Neural cell (in vitro differentiated cells): Measurements from ENCODE around the gene PRAME. TPM values are rescaled to one million over a fixed set of nuclear protein-coding genes. Genes with fewer than 3 reads are reported as not detected.

Source experiments
- H2AFZ ChIP-seq: fragments of 200-600, 300-800 bp; sonication (generic), shearing (Covaris generic); 2 replicates; pipeline ENCODE4 v1.6.0; 2014; ENCODE audit warnings: low read depth, mild to moderate bottlenecking, antibody characterized with exemption, low read length, moderate library complexity
- H3F3A ChIP-seq: fragments of 200-600 bp; shearing (Covaris generic); 2 replicates; pipeline ENCODE4 v1.6.1; 2016; ENCODE audit warnings: mild to moderate bottlenecking, moderate library complexity, mixed read lengths, antibody characterized with exemption, low read length; ENCODE audit not compliant: insufficient read depth, poor library complexity, severe bottlenecking
- H3K27ac ChIP-seq: fragments of 200-600, 300-800 bp; sonication (generic), shearing (Covaris generic); 2 replicates; pipeline ENCODE4 v1.5.1; 2014; ENCODE audit warnings: mild to moderate bottlenecking, low read length, moderate library complexity
- H3K27me3 ChIP-seq: fragments of 300-800, 200-600 bp; sonication (generic), shearing (Covaris generic); 2 replicates; pipeline ENCODE4 v1.6.0; 2014; ENCODE audit warnings: mild to moderate bottlenecking, low read depth, low read length, moderate library complexity; ENCODE audit not compliant: insufficient read depth
- H3K36me3 ChIP-seq: fragments of 300-800, 200-600 bp; sonication (generic), shearing (Covaris generic); 2 replicates; pipeline ENCODE4 v1.5.1; 2014; ENCODE audit warnings: mild to moderate bottlenecking, antibody characterized with exemption, low read length, moderate library complexity; ENCODE audit not compliant: insufficient read depth
- H3K4me2 ChIP-seq: fragments of 300-800, 200-600 bp; sonication (generic), shearing (Covaris generic); 2 replicates; pipeline ENCODE4 v1.6.0; 2014; ENCODE audit warnings: mild to moderate bottlenecking, low read length
- H3K4me3 ChIP-seq: fragments of 300-800, 200-600 bp; sonication (generic), shearing (Covaris generic); 2 replicates; pipeline ENCODE4 v1.5.1; 2014; ENCODE audit warnings: mild to moderate bottlenecking, low read length, moderate library complexity
- H3K79me2 ChIP-seq: fragments of 200-600 bp; shearing (Covaris generic); replicated peaks from 2 replicates; pipeline ENCODE4 v1.6.0; 2014; ENCODE audit warnings: mild to moderate bottlenecking, low read length, moderate library complexity; ENCODE audit not compliant: insufficient read depth
- H3K9ac ChIP-seq: fragments of 300-800, 200-600 bp; sonication (generic), shearing (Covaris generic); 2 replicates; pipeline ENCODE4 v1.6.1; 2016; ENCODE audit warnings: mild to moderate bottlenecking, low read length, mixed read lengths
- H3K9me2 ChIP-seq: fragments of 200-600 bp; shearing (Covaris generic); 2 replicates; pipeline ENCODE4 v1.6.1; 2016; ENCODE audit warnings: mild to moderate bottlenecking, low read length, mixed read lengths; ENCODE audit not compliant: insufficient read depth
- H3K9me3 ChIP-seq: fragments of 200-600, 300-800 bp; sonication (generic), shearing (Covaris generic); 2 replicates; pipeline ENCODE4 v1.6.1; 2016; ENCODE audit warnings: mild to moderate bottlenecking, mixed run types, low read length, moderate library complexity, mixed read lengths
- H4K20me1 ChIP-seq: fragments of 200-600 bp; shearing (Covaris generic); 2 replicates; pipeline ENCODE4 v1.6.1; 2016; ENCODE audit warnings: mild to moderate bottlenecking, mixed run types; ENCODE audit not compliant: insufficient read depth
- EP300 ChIP-seq: fragments of 450-650 bp; conservative IDR thresholded peaks from 2 replicates; pipeline ENCODE4 v1.6.1; 2014; ENCODE audit warnings: antibody characterized with exemption, mild to moderate bottlenecking, moderate library complexity; ENCODE audit not compliant: poor library complexity, severe bottlenecking
- EZH2 ChIP-seq: fragments of 200-600, 300-800 bp; shearing (Covaris generic), sonication (generic); IDR thresholded peaks from 2 replicates; pipeline ENCODE4 v1.6.1; 2014; ENCODE audit warnings: antibody characterized with exemption, low read length, borderline replicate concordance, mild to moderate bottlenecking; ENCODE audit not compliant: insufficient read depth, poor library complexity, severe bottlenecking
- MXI1 ChIP-seq: fragments of 450-650 bp; conservative IDR thresholded peaks from 2 replicates; pipeline ENCODE4 v1.6.1; 2014; ENCODE audit warnings: antibody characterized with exemption, mild to moderate bottlenecking; ENCODE audit not compliant: poor library complexity, severe bottlenecking
- POLR2AphosphoS5 ChIP-seq: IDR thresholded peaks from 2 replicates; pipeline ENCODE4 v1.6.1; 2012
- RAD21 ChIP-seq: fragments of 450-650 bp; conservative IDR thresholded peaks from 2 replicates; pipeline ENCODE4 v1.6.1; 2014; ENCODE audit warnings: antibody characterized with exemption, mild to moderate bottlenecking, moderate library complexity
- SMC3 ChIP-seq: fragments of 450-650 bp; conservative IDR thresholded peaks from 2 replicates; pipeline ENCODE4 v1.6.1; 2014; ENCODE audit warnings: antibody characterized with exemption, mild to moderate bottlenecking, moderate library complexity; ENCODE audit not compliant: poor library complexity
- TAF1 ChIP-seq: IDR thresholded peaks from 2 replicates; pipeline ENCODE4 v1.6.1; 2012; ENCODE audit warnings: low read depth
- polyA plus RNA-seq: library from polyadenylated mRNA; depleted of rRNA; stranded (reverse); fragments of >200 nt; gene quantifications from 2 replicates; pipeline ENCODE4 v1.2.3, GENCODE V29; 2014
- TF ChIP-seq, protein P1 (sequence below): fragments of 450-650 bp; IDR thresholded peaks from 2 replicates; pipeline ENCODE4 v1.5.1; 2014; ENCODE audit warnings: antibody characterized with exemption, mild to moderate bottlenecking, moderate library complexity; ENCODE audit not compliant: poor library complexity, severe bottlenecking
- TF ChIP-seq, protein P2 (sequence below): IDR thresholded peaks from 2 replicates; pipeline ENCODE4 v1.6.1; 2012; ENCODE audit warnings: borderline replicate concordance

Gene PRAME
- polyA plus RNA-seq, 1 donor from 2014 or later, result not detected

DNA sequence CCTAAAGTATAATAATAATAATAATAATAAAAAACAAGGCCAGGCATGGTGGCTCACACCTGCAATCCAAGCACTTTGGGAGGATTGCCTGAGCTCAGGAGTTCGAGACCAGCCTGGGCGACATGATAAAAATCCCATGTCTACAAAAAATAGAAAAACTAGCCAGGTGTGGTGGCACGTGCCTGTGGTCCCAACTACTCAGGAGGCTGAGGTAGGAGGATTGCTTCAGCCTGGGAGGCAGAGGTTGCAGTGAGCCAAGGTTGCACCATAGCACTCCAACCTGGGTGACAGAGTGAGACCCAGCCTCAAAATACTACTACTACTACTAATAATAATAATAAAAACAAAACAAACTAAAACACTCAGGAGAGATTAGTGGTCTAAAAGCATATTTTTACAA lies 23.4 kb downstream of the PRAME start:
- Histone ChIP-seq H3F3A (no peaks in the 10 kb centered on the region), H3K4me3 (no peak overlapping the region), H3K9ac (no peak overlapping the region), H3K27ac (no peak overlapping the region), H4K20me1 (no peaks in the 10 kb centered on the region), H3K9me2 (no peaks in the 10 kb centered on the region), H3K9me3 (no peaks in the 10 kb centered on the region), H3K79me2 (no peaks in the 10 kb centered on the region), H2AFZ (no peak overlapping the region), H3K36me3 (no peaks in the 10 kb centered on the region), H3K27me3 (no peaks in the 10 kb centered on the region), H3K4me2 (no peak overlapping the region)
- no peak for TF ChIP-seq EP300
- TF ChIP-seq MXI1, result no peak
- no peak for TF ChIP-seq RAD21
- TF ChIP-seq POLR2AphosphoS5, result no peak
- TF ChIP-seq SMC3, result no peak
- no peak for TF ChIP-seq EZH2
- TF ChIP-seq TAF1, result no peak
- TF ChIP-seq, protein P1, sequence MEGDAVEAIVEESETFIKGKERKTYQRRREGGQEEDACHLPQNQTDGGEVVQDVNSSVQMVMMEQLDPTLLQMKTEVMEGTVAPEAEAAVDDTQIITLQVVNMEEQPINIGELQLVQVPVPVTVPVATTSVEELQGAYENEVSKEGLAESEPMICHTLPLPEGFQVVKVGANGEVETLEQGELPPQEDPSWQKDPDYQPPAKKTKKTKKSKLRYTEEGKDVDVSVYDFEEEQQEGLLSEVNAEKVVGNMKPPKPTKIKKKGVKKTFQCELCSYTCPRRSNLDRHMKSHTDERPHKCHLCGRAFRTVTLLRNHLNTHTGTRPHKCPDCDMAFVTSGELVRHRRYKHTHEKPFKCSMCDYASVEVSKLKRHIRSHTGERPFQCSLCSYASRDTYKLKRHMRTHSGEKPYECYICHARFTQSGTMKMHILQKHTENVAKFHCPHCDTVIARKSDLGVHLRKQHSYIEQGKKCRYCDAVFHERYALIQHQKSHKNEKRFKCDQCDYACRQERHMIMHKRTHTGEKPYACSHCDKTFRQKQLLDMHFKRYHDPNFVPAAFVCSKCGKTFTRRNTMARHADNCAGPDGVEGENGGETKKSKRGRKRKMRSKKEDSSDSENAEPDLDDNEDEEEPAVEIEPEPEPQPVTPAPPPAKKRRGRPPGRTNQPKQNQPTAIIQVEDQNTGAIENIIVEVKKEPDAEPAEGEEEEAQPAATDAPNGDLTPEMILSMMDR, result no peak
- TF ChIP-seq, protein P2, sequence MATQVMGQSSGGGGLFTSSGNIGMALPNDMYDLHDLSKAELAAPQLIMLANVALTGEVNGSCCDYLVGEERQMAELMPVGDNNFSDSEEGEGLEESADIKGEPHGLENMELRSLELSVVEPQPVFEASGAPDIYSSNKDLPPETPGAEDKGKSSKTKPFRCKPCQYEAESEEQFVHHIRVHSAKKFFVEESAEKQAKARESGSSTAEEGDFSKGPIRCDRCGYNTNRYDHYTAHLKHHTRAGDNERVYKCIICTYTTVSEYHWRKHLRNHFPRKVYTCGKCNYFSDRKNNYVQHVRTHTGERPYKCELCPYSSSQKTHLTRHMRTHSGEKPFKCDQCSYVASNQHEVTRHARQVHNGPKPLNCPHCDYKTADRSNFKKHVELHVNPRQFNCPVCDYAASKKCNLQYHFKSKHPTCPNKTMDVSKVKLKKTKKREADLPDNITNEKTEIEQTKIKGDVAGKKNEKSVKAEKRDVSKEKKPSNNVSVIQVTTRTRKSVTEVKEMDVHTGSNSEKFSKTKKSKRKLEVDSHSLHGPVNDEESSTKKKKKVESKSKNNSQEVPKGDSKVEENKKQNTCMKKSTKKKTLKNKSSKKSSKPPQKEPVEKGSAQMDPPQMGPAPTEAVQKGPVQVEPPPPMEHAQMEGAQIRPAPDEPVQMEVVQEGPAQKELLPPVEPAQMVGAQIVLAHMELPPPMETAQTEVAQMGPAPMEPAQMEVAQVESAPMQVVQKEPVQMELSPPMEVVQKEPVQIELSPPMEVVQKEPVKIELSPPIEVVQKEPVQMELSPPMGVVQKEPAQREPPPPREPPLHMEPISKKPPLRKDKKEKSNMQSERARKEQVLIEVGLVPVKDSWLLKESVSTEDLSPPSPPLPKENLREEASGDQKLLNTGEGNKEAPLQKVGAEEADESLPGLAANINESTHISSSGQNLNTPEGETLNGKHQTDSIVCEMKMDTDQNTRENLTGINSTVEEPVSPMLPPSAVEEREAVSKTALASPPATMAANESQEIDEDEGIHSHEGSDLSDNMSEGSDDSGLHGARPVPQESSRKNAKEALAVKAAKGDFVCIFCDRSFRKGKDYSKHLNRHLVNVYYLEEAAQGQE, result no peak

DNA sequence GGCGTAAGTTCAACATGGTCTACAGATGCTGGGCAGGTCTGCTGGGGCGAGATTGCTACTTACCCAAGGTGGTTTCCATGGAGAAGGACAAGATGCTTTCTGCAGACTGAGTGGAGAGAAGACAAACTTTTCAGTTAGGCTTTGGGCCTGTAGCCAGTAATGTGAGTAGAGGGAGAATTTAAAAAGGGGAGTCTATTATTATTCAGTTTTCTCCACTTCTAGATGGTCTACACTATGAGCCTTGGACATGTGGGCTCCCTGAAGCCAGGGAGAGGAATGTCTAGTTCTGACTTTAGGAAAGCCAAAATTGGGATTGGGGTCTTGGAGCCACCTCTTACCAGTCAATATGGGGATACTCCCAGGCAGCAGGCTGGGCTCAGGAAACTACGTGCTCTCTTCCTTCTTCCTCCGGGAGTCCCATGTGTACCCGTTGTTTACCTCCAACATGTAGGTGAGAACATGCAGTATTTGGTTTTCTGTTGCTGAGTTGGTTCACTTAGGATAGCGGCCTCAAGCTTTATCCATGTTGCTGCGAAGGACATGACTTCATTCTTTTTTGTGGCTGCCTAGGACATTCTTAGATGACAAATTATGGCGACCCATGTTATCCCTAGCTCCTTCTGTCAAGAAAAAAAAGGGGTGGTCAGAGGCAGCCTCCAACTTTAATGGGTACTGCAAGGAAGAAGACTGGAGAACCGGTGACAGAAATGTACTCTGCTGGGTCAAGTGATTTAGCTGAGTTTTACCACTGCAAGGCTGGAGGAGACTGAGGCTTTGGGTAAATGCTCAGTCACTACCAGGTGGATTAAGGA lies 24.3 kb downstream of the PRAME start:
- H3K27ac ChIP-seq, result no peak overlapping the region
- no peaks in the 10 kb centered on the region for H3K9me2 ChIP-seq
- H3F3A ChIP-seq, result no peaks in the 10 kb centered on the region
- H4K20me1 ChIP-seq, result no peaks in the 10 kb centered on the region
- no peak overlapping the region for H3K4me2 ChIP-seq
- no peaks in the 10 kb centered on the region for H3K79me2 ChIP-seq
- no peak overlapping the region for H3K4me3 ChIP-seq
- no peaks in the 10 kb centered on the region for H3K9me3 ChIP-seq
- H2AFZ ChIP-seq, result no peak overlapping the region
- TF ChIP-seq, protein P2, result no peak
- H3K36me3 ChIP-seq, result no peaks in the 10 kb centered on the region
- H3K9ac ChIP-seq, result no peak overlapping the region
- H3K27me3 ChIP-seq, result no peaks in the 10 kb centered on the region
